HepG2 (cell line): ENCODE measurements around the gene TUBE1. TPM values are rescaled to one million over a fixed set of nuclear protein-coding genes. Genes with fewer than 3 reads are reported as not detected.

Source experiments
- ATAC-seq: fragments of 200-7000 bp; cut with Tn5 transposase; 3 replicates; pipeline ENCODE4 v1.9.1; 2020; ENCODE audit warnings: mild to moderate bottlenecking, moderate library complexity
- BruUV-seq: library from RNA; stranded (reverse); fragments of 400-500 nt; replicated peaks from 2 replicates; lab custom pipeline; 2021; lab: Mats Ljungman, UMichigan
- CTCF ChIA-PET: fragments of 300-600 bp; formaldehyde crosslinking; extraction: SDS; loops from one replicate; lab custom pipeline; 2021; ENCODE audit warnings: low total read pairs, inconsistent platforms, low intra/inter-chr PET ratio; lab: Yijun Ruan, JAX
- POLR2A ChIA-PET: fragments of 350-600 bp; sonication (Branson Sonifier 250); formaldehyde crosslinking; loops from one replicate; lab custom pipeline; 2020; ENCODE audit warnings: antibody characterized with exemption, inconsistent platforms; lab: Yijun Ruan, JAX
- DNase-seq: peaks from one replicate; pipeline ENCODE4 v3.0.0-alpha.2; 2015; ENCODE audit warnings: low spot score
- FAIRE-seq: peaks from 3 replicates; lab custom pipeline; 2011; peaks lifted over from hg19 to GRCh38; lab: Jason Lieb, UNC
- H2AFZ ChIP-seq: one replicate; pipeline ENCODE4 v1.6.1; 2011; ENCODE audit warnings: low read length, inconsistent platforms
- H3K27ac ChIP-seq: fragments of 300-600 bp; 3 replicates; pipeline ENCODE4 v1.8.0; 2011; ENCODE audit warnings: mixed run types, mild to moderate bottlenecking, mixed read lengths, low read length, inconsistent platforms; ENCODE audit not compliant: insufficient read depth; ENCODE audit errors: extremely low read length
- H3K27me3 ChIP-seq, 2 experiments: fragments of 200-600 bp in 1 of 2; 2 replicates in 1 of 2; 3 replicates in 1 of 2; pipeline versions ENCODE4 v1.6.0 to v1.8.0; 2011; ENCODE audit warnings: low read length in 2 of 2, mild to moderate bottlenecking in 2 of 2, moderate library complexity in 2 of 2, inconsistent platforms in 1 of 2; ENCODE audit not compliant: insufficient read depth in 2 of 2, control insufficient read depth in 1 of 2
- H3K36me3 ChIP-seq, 2 experiments: fragments of 200-600 bp in 1 of 2; replicated peaks in 1 of 2; 2 replicates in 1 of 2; 3 replicates in 1 of 2; pipeline versions ENCODE4 v1.5.1 to v1.8.0; 2011; ENCODE audit warnings: low read length in 2 of 2, inconsistent platforms in 1 of 2; ENCODE audit not compliant: insufficient read depth in 2 of 2, control insufficient read depth in 1 of 2
- H3K4me1 ChIP-seq: 2 replicates; pipeline ENCODE4 v1.5.1; 2012; ENCODE audit warnings: low read length, inconsistent platforms; ENCODE audit not compliant: insufficient read depth
- H3K4me2 ChIP-seq: 2 replicates; pipeline ENCODE4 v1.6.0; 2011; ENCODE audit warnings: low read depth, low read length, inconsistent platforms
- H3K4me3 ChIP-seq, 3 experiments: fragments of 200-600 bp in 1 of 3; sonication (generic), shearing (Covaris generic) in 1 of 3; replicated peaks in 1 of 3; 2 replicates each; pipeline ENCODE4 v1.5.1; 2011 to 2016; ENCODE audit warnings: low read length in 3 of 3, inconsistent platforms in 2 of 3, low read depth in 2 of 3, mild to moderate bottlenecking in 2 of 3, control low read depth in 1 of 3, mixed read lengths in 1 of 3; ENCODE audit not compliant: insufficient read depth in 1 of 3
- H3K79me2 ChIP-seq: one replicate; pipeline ENCODE4 v1.6.1; 2011; ENCODE audit warnings: low read length, inconsistent platforms; ENCODE audit not compliant: insufficient read depth
- H3K9ac ChIP-seq: 2 replicates; pipeline ENCODE4 v1.6.0; 2011; ENCODE audit warnings: mild to moderate bottlenecking, low read depth, low read length, inconsistent platforms; ENCODE audit not compliant: insufficient read depth
- H3K9me3 ChIP-seq: 2 replicates; pipeline ENCODE4 v1.5.1; 2012; ENCODE audit warnings: mild to moderate bottlenecking, low read length
- H4K20me1 ChIP-seq: 2 replicates; pipeline ENCODE4 v1.6.0; 2011; ENCODE audit warnings: inconsistent platforms, mild to moderate bottlenecking, low read length, moderate library complexity; ENCODE audit not compliant: insufficient read depth
- CEBPG ChIP-seq: IDR thresholded peaks from 2 replicates; pipeline ENCODE4 v1.6.1; 2016
- KLF9 ChIP-seq: IDR thresholded peaks from 2 replicates; pipeline ENCODE4 v1.6.1; 2016; ENCODE audit warnings: low read depth
- MAFF ChIP-seq: IDR thresholded peaks from 2 replicates; pipeline ENCODE4 v1.6.1; 2011; ENCODE audit warnings: low read depth, low read length, improper control_type of control experiment
- MAFK ChIP-seq, 2 experiments: IDR thresholded peaks in 1 of 2; conservative IDR thresholded peaks in 1 of 2; 2 replicates each; pipeline ENCODE4 v1.6.1; 2011; ENCODE audit warnings: improper control_type of control experiment in 2 of 2, low read length in 2 of 2
- NFE2 ChIP-seq: sonication (generic); formaldehyde crosslinking; IDR thresholded peaks from 2 replicates; pipeline ENCODE4 v1.4.0; 2020; ENCODE audit warnings: missing genetic modification reagents
- WGBS: methylation state at CpG from one replicate; pipeline ENCODE4 v1.1.6; 2017; ENCODE audit warnings: low lambda C conversion rate; 5-methylcytosine and 5-hydroxymethylcytosine counted together
- in situ Hi-C: cut with HindIII; loops from 2 replicates; pipeline ENCODE4 v1.10.0; 2017; ENCODE audit warnings: low pct_unique_long_range_greater_than_20kb; ENCODE audit not compliant: extremely low pct_ligation_motif_present
- intact Hi-C: fragments of 100-400 bp; cut with micrococcal nuclease; formaldehyde crosslinking; loops from one replicate; pipeline ENCODE4 v1.10.0; 2022; ENCODE audit not compliant: unreplicated experiment
- polyA plus RNA-seq, 8 experiments: library from polyadenylated mRNA; depleted of rRNA in 3 of 8; stranded (reverse) in 7 of 8; unstranded in 1 of 8; fragments of >200 nt; fragmentation: Illumina TruSeq in 4 of 8; extraction: Trizol in 4 of 8; gene quantifications; 2 replicates each; pipeline versions ENCODE4 v1.2.1 to v1.2.3, GENCODE V29; 2011 to 2016; ENCODE audit warnings: low read depth in 4 of 8, missing spikeins in 1 of 8, mixed read lengths in 1 of 8; ENCODE audit not compliant: insufficient read depth in 1 of 8
- total RNA-seq, 5 experiments: library from RNA; depleted of rRNA; stranded (reverse); fragments of >200 nt; fragmentation: Illumina TruSeq; extraction: Trizol; gene quantifications; 2 replicates each; pipeline ENCODE4 v1.2.3, GENCODE V29; 2016; ENCODE audit warnings: low read depth in 1 of 5
- TF ChIP-seq, protein P1 (sequence below): sonication (generic); formaldehyde crosslinking; IDR thresholded peaks from 2 replicates; pipeline ENCODE4 v1.9.0; 2021; ENCODE audit warnings: mild to moderate bottlenecking, missing genetic modification reagents

TUBE1 gene
- total and polyA plus RNA-seq, 2 of the 13 experiments (the other 11 are each of a cell fraction or from before 2014, with no cell fraction given), result 17.3 to 22.6 TPM

- TF ChIP-seq, protein P1, sequence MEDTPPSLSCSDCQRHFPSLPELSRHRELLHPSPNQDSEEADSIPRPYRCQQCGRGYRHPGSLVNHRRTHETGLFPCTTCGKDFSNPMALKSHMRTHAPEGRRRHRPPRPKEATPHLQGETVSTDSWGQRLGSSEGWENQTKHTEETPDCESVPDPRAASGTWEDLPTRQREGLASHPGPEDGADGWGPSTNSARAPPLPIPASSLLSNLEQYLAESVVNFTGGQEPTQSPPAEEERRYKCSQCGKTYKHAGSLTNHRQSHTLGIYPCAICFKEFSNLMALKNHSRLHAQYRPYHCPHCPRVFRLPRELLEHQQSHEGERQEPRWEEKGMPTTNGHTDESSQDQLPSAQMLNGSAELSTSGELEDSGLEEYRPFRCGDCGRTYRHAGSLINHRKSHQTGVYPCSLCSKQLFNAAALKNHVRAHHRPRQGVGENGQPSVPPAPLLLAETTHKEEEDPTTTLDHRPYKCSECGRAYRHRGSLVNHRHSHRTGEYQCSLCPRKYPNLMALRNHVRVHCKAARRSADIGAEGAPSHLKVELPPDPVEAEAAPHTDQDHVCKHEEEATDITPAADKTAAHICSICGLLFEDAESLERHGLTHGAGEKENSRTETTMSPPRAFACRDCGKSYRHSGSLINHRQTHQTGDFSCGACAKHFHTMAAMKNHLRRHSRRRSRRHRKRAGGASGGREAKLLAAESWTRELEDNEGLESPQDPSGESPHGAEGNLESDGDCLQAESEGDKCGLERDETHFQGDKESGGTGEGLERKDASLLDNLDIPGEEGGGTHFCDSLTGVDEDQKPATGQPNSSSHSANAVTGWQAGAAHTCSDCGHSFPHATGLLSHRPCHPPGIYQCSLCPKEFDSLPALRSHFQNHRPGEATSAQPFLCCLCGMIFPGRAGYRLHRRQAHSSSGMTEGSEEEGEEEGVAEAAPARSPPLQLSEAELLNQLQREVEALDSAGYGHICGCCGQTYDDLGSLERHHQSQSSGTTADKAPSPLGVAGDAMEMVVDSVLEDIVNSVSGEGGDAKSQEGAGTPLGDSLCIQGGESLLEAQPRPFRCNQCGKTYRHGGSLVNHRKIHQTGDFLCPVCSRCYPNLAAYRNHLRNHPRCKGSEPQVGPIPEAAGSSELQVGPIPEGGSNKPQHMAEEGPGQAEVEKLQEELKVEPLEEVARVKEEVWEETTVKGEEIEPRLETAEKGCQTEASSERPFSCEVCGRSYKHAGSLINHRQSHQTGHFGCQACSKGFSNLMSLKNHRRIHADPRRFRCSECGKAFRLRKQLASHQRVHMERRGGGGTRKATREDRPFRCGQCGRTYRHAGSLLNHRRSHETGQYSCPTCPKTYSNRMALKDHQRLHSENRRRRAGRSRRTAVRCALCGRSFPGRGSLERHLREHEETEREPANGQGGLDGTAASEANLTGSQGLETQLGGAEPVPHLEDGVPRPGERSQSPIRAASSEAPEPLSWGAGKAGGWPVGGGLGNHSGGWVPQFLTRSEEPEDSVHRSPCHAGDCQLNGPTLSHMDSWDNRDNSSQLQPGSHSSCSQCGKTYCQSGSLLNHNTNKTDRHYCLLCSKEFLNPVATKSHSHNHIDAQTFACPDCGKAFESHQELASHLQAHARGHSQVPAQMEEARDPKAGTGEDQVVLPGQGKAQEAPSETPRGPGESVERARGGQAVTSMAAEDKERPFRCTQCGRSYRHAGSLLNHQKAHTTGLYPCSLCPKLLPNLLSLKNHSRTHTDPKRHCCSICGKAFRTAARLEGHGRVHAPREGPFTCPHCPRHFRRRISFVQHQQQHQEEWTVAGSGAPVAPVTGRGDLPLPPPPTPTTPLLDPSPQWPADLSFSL (CRISPR knock-in tag), result no peak
- no peak for TF ChIP-seq KLF9 (CRISPR knock-in tag)
- no peak for TF ChIP-seq NFE2
Measured at GRCh38 chr6:112066606-112067005, 20.7 kb downstream of the TUBE1 start (continued).

DNA sequence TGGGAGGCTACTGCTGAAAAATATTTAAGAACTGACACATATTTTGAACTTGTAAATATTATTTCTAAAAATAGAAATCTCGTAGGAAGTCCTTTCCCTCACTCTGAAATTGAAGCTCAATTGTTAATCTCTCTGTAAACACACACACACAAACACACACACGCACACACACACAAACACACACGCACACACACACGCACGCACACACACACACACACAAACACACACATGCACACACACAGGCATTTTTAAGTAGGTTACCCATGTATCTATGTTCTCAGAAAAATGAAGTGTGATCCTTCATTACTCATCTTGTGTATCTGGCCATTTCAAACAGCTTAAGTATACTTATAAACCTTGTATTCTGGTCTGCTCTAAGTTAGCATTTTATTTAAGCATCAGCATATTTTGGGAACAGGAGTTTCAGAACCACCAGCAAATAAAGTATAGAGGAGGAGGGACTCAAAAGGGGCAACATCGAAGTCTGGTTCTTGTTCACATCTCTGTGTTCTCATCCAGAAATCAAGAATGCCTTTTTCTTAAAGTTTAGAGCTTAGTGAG lies 21.8 kb downstream of the TUBE1 start:
- TF ChIP-seq MAFK (conservative IDR thresholded peaks at IDR 0.05 in 1 of 2, IDR thresholded peaks at IDR 0.05 in 1 of 2; ENCODE audit: low read length in 2 of 2), result peak; percentile 60 to 68
- no peak for TF ChIP-seq CEBPG (CRISPR knock-in tag)
- peak; percentile 33; the same call in 1 of the 2 replicates for TF ChIP-seq MAFF
- no peaks in the 10 kb centered on the region for H3K4me1 ChIP-seq
- no peak overlapping the region for H3K9ac ChIP-seq
- H3K36me3 ChIP-seq, result no peaks in the 10 kb centered on the region
- H3K27me3 ChIP-seq, result no peaks in the 10 kb centered on the region
- in situ Hi-C loops (no loop called here), intact Hi-C loops (no loop called here)
- H3K4me3 ChIP-seq, result no peak overlapping the region
- H3K4me2 ChIP-seq, result no peak overlapping the region
- CTCF ChIA-PET, result no interaction called here
- DNase-seq, result no peak
- ATAC-seq, result no peak
- no peaks in the 10 kb centered on the region for H4K20me1 ChIP-seq
- H3K27ac ChIP-seq, result no peak overlapping the region
- BruUV-seq, result no TSS peak
- no peak for FAIRE-seq
- WGBS, result 53% methylated on average over 6 of the region's 6 CpGs
- no peaks in the 10 kb centered on the region for H3K9me3 ChIP-seq
- no peak overlapping the region for H2AFZ ChIP-seq
- no peaks in the 10 kb centered on the region for H3K79me2 ChIP-seq
- POLR2A ChIA-PET, result no interaction called here
